8988T (cell line): ENCODE data around the gene ZC3H8.
A peak's percentile ranks its signal among the peaks of the same experiment; 100 is the strongest.
"Not testable (repeated sequence)": the region's sequence is repeated elsewhere in the genome, so short reads cannot be mapped to it uniquely, and the experiment has no call there.

Experiments
- DNase-seq: peaks from one replicate; pipeline ENCODE4 v3.0.0; 2011

ZC3H8 gene

GRCh38 chr2:112254466-112255240 lies at the start of gene ZC3H8:
TSS of gene ZC3H8 (minus strand) at chr2:112255042. CDS start at chr2:112254981, 61 bp downstream.
- peak; percentile 97 for DNase-seq

GRCh38 chr2:112304298-112304941 lies 49.6 kb upstream of the ZC3H8 start:
- no peak for DNase-seq

DNA sequence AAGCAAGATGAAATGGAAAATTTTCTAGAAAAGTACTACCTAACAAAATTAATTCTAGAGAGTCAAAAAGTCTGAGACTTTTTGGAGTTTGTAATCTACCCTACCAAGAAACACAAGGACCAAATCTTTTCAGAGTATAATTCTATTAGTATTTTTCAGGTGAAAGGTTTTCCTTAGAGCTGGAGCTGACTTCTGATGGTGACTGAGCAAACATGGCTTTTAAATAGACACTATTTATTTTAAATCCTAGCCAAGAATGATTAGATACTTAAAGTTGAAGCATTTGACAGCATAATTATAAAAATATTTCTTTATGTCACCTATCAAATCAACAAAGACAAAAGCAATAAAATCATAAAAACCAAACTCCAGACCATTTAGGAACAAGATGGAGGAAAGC lies 47.1 kb upstream of the ZC3H8 start:
- DNase-seq, result no peak

GRCh38 chr2:112301171-112301584 lies 46.3 kb upstream of the ZC3H8 start:
- no peak for DNase-seq

DNA sequence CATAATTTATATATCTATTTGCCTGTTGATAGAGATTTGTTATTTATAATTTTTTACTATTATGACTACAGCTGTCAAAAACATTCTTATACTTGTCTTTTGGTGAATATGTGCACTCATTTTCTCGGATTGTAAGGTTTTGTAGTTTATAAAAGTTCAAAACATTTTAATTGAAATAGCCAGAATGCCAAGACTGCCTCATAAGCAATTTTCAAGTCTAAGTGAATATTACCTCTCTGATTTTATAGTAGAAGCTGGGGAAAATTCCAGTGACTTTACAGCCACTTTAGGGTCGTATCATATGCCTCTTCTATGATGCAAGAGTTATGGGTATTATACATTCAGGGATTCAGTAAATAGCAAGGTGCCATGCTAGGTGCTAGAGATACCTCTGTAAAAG lies 41.6 kb upstream of the ZC3H8 start:
- no peak for DNase-seq

DNA sequence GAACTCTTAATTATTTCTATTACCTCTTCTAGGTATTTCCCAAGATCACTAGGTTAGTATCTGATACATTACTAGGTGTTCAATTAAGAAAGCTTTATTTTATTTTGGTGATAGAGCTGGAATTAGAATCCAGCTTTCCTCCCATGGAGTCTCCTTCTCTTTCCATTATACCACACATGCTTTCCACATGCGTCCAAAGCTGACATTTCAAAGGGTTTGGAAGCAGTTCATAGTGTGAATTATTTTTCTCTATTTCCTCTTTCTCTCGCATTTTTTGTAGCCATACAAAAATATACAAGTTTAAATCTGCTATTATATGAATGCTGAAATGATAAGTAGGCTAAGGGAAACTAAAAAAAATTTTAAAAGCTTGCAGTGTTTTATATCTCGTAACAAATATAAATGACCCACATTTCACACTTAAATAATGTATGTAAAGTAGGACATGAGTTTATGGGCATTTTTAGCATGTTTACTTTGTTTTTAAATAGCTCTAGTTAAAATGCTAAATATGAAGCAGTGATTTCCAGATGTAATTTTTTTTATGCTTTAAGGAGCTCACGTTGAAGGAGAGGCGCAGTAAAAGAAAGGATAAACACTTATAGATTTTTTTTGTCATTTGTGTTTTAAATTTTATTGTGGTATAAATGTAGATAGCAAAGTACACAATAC lies 40.7 kb upstream of the ZC3H8 start:
- no peak for DNase-seq

DNA sequence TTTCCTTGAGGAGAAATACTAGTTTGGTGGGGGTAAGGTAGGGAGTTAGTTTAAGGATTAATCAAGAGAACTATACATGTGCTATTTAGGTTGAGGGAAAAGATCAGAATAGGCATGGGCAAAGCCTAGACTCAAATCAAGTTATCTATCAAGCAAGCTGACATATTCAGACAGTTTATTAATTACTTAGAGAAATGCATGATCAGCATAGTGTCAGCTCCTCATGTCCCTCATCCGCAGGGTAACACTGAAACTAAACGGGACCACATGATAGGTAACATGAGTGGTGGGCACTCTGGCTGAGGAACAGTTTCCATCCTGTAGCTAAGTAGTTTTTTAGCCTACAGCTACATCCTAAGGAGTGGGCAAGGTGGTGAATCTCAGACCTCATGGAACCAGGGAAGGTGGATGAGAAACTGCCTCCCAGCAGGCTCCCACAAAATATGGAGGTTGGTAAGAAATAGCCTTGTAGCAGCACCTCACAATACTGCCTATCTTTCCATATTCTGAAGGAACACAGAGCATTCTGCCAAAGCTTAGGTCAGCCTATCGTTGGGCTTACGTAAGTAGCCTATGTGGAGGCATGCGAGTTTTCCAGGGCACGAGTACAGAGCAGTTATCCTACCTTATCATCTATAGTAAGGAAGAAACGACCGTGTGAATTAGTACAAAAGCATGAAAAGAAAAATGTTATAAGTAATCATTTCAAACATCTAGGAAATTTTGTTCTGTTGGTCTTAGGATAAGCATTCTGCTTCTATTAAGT lies 39.0 kb upstream of the ZC3H8 start:
- no peak for DNase-seq

DNA sequence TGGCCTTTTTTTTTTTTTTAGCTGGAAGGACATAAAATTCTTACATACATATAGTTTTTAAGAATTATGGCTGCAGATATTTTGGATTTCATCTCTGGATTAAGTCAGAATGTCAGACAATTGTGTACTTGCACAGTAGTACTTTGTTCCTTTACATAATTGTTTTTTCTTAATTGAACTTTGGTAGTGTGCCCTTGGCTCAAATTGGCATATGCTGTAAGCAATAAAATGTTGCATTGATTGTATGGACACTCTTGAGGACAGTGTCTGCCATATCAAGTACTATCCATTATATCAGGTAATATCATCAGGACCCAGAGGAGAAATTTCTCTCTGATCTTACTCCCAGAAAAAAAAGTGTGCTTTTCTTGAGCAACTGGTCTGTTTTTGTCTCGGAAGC lies 35.8 kb upstream of the ZC3H8 start:
- DNase-seq, result no peak

- no peak for DNase-seq
Measured at GRCh38 chr2:112290088-112290487, 35.2 kb upstream of the ZC3H8 start.

DNA sequence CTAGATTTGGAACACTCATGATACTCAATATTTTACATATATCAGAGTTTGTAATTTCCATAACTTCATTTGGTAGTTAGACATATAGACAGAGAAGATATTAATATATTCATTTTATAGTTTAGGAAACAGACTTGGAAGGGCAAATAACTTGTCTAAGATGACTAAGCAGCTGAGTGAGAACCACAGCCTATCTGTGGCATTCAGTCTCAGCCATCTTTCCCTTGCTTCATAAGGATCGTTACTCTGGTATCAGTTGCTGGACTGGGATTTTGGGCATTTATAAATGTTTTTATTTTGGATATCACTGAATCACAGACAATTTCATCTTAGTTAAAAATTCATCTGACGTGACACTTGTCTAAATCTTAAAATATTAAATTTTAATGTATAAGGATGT lies 28.7 kb upstream of the ZC3H8 start:
- DNase-seq, result not testable (repeated sequence)

DNA sequence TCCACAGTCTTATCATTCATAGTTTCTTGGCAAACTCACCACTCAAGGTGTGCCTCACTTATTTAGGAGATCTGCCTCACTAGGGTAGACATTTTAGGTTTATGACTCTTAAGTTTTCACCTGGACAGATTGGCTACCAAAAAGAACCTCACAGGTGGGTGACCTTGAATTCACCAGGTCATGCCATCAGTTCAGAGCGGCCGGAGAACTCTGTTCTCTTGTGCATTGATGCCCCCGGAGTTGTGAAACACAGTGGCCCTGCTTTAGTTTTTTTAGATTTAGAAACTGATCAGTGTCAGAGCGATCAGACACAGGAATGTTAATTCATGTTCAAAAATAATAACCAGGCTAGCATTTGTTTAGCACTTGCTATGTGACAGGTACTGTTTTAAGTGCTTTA lies 27.2 kb upstream of the ZC3H8 start:
- DNase-seq, result not testable (repeated sequence)

DNA sequence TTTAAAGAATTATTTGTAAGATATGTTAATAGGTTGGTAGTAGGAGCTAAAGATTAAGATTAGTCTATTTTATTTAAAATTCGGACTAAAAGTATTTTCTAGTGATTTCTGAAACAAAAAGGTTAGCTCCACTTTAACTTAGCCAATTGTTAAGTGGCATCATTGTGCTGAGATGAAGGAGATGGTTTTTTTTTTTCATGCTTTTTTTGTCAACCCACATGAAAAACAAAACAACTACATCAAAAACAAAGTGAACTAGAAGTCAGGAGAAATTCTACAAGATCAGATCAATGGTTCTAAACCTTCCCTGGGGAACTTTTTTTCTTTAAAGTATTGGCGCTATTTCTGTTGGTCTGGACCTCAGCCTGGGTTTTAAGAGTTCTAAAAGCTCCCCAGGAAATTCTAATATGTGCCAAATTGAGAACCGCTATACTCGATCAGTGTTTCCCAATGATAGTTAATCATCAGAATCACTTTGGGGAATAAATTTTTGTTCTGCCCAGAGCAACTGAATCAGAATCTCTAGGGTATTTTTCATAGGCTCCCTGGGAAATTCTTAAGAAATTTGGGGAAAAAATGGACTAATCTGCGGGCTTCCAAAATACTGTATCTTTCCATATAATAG lies 22.9 kb upstream of the ZC3H8 start:
- no peak for DNase-seq

DNA sequence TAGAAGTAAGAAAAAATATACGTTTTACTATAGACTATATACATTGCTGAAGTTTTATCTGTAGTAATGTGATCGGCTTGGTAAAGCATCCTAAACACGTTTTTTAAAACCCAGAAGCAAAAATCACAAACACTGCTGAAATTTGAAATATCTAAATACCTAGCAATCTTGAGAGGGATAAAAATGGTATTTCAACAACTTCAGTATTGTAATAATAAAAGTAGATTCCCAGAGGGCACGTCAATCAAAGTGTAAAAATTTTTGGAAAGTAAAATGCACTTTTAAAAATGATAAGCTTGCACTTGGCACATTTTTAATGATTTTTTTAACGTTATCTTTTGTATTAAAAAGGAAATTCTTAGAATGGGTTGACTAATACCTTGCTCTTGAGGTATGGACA lies 22.1 kb upstream of the ZC3H8 start:
- DNase-seq, result no peak

GRCh38 chr2:112275887-112276773 lies 21.3 kb upstream of the ZC3H8 start:
- DNase-seq, result peak; percentile 55

DNA sequence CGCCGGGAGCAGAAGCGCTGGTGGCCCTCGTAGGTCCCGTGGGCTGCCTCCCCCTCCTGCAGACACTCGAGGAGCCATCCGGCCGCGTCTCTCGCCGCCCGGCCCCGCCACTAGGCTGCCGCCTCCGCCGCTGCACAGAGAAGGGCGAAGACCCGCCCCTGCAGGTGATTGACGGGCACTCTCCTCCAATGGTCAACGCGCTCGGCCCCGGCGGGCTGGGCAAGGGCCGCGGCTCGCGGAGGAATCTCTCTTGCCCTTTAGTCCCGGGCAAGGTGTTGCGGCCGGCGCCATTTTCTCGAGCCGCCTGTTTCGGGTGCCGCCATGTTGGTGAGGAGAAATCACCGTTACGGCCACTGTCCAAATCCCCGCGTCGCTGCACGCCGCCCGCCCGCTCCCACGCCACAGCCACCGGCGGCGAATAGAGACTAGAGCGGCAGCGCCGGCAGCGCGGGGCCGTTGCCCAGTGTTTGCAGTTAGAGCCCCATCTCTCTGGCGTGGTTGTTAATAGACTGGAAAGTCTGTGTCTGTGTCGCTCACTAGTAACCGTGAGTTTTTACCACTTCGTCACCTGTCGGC lies 20.6 kb upstream of the ZC3H8 start, which contains the start of gene ZC3H6:
Gene ZC3H6, plus strand, starts transcription at position 287 of the 576 bp plus-strand sequence. CDS start 398 bp downstream, outside the sequence.
- peak; percentile 78 for DNase-seq

DNA sequence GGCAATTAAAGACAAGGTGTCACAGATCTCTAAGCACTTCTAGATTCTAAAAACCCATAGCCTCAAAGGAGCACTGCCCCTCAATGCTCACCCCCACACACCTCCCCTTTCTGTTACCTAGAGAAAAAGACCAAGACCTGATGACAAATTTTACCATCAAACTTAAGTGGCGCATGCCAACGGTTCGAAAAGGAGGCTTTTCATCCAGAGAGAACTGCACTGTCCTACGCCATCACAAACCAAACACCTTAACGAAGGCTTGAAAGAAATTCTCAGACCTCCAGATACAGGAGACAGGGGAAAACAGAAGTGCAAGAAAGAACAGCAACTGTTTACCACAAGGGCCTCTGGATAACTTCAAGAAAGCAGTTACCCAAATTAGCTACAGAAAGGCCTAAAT lies 18.5 kb upstream of the ZC3H8 start:
- no peak for DNase-seq

DNA sequence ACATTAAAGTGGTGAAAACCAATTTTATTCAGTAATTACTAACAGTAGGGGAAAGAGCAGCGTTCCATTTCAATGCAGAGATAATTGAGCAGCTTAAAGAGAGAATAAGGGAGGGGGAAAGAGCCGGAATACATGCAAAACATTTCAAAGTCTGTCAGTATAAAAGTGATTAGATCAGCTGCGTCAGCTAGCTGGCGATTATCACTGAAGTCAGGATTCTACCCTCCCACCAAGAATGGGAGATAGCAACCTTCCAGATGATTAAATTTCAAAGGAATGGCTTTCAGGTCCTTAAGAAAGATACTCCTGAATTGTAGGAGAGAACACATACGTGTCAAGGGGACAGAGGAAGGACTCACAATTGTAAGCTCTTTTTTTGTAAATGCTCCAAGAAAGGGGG lies 17.8 kb upstream of the ZC3H8 start:
- no peak for DNase-seq

DNA sequence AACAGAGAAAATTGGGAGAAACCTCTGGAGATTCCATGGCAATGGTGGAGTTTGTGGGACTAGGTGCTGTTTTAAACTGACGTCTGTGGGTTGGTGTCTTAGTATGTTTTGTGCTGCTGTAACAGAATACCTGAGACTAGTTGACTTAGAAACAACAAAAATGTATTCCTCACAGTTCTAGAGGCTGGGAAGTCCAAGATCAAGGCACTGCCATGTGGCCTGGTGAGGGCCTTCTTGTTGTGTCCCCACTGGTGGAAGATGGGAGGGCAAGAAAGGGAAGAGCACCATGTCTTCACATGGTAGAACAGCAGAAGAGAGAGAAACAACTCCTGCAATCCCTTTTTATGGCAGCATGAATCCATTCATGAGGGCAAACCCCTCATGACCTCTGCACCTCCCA lies 13.7 kb upstream of the ZC3H8 start:
- no peak for DNase-seq

DNA sequence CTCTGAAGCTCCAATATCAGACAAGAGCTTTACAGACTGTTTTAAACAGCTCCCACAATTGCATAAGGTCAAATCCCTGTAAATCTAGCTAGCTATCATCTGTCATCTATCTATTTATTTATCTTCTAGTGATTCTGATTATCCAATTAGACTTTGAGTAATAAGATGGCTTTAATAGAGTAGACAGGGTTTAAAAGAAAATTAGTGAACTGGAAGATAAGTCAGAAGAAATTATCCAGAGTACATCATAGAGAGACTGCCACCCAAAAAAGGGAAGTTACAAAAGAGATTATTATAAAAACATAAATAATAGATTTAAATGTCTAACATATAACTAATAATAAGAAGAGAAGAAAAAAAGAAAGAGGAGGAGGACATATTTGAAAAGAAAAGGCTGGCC lies 8.0 kb upstream of the ZC3H8 start:
- no peak for DNase-seq

- no peak for DNase-seq
Measured at GRCh38 chr2:112260295-112260625, 5.4 kb upstream of the ZC3H8 start.
